Activated naive CD4-positive, alpha-beta T cell (primary cell): ENCODE results near the gene SLC9A8.

Source experiments
- DNase-seq, 4 experiments: peaks; one replicate each; lab custom pipeline; 2025; lab: John Stamatoyannopoulos, UW

The SLC9A8 gene

GRCh38 chr20:49915380-49916145 lies 102.9 kb downstream of the SLC9A8 start, which contains the start of gene SPATA2:
Gene SPATA2, minus strand, starts transcription at chr20:49915529. Its CDS starts 7,039 bp downstream, at chr20:49908490.
- peak; percentile 89 to 96 (median 90) for DNase-seq

- no peak for DNase-seq
Observed at GRCh38 chr20:49916146-49917002, 103.7 kb downstream of the SLC9A8 start.

- DNase-seq, result no peak
Observed at GRCh38 chr20:49918446-49918845, 105.8 kb downstream of the SLC9A8 start.

GRCh38 chr20:49919009-49919408 lies 106.4 kb downstream of the SLC9A8 start:
- no peak for DNase-seq

GRCh38 chr20:49919461-49919860 lies 106.8 kb downstream of the SLC9A8 start:
- no peak for DNase-seq

- no peak for DNase-seq
Observed at GRCh38 chr20:49924247-49924646, 111.6 kb downstream of the SLC9A8 start.

GRCh38 chr20:49925901-49926454 lies 113.3 kb downstream of the SLC9A8 start:
- no peak for DNase-seq

- peak; percentile 20 to 72 (median 66) for DNase-seq
Observed at GRCh38 chr20:49928411-49929141, 115.9 kb downstream of the SLC9A8 start.

- DNase-seq, result no peak
Observed at GRCh38 chr20:49929142-49929494, 116.5 kb downstream of the SLC9A8 start.

- DNase-seq, result no peak
Observed at GRCh38 chr20:49935746-49936152, 123.1 kb downstream of the SLC9A8 start.

GRCh38 chr20:49936153-49937026 lies 123.8 kb downstream of the SLC9A8 start, which contains the start of gene RNF114:
Gene RNF114, plus strand, starts transcription at chr20:49936397. Its CDS starts 16 bp downstream, at chr20:49936413.
- DNase-seq, result peak; percentile 80 to 93 (median 84)

- DNase-seq, result no peak
Observed at GRCh38 chr20:49937027-49937929, 124.7 kb downstream of the SLC9A8 start.

GRCh38 chr20:49938173-49939163 lies 125.8 kb downstream of the SLC9A8 start:
- DNase-seq, result no peak

GRCh38 chr20:49941456-49941855 lies 128.8 kb downstream of the SLC9A8 start:
- DNase-seq, result no peak
